ENCODE results near the gene ABHD11. TPM values are rescaled to one million over a fixed set of nuclear protein-coding genes. Genes with fewer than 3 reads are reported as not detected.

The ABHD11 gene
- total RNA-seq, 4 donors from 2014 or later: 4.4 to 14.1 (median 7.7) TPM

- Histone ChIP-seq H3K9me3 (no peaks in the 10 kb centered on the region), H3K4me1 (no peaks in the 10 kb centered on the region), H3K27ac (no peak overlapping the region), H3K27me3 (no peaks in the 10 kb centered on the region), H3K4me3 (no peak overlapping the region), H3K36me3 (no peaks in the 10 kb centered on the region)
- peak in 1 of 2 donors; percentile 27 for DNase-seq
- intact Hi-C loops (cut with DNase I; ENCODE audit: low total_unique reads): no loop called here
- no peak for TF ChIP-seq POLR2A (IDR thresholded peaks at IDR 0.05)
Measured at GRCh38 chr7:73742753-73743641, 4.4 kb upstream of the ABHD11 start.

DNA sequence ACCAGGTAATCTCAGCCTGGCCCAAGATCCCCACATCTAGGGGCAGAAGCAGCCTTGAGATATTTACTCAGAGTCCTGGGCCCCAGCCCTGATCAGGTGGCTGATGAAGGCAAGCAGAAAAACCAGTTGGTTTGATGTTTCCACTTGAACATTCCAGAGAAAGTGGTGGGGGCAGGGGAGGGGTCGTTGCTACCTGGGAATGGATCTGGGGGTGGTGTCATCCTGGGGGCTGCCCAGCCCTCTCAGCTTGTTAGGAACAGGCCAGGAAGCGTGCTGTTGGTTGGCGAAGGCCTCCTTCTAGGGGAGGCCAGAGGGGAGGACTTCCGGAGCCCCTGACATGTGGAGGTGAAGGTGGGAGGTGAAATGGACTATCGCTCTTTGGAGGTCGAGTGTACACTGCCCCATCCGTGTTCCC lies 3.7 kb upstream of the ABHD11 start:
- H3K4me1 ChIP-seq: peaks cover 0 to 3% of the 10 kb centered on the region in 2 donors
- no peaks in the 10 kb centered on the region for H3K27me3 ChIP-seq
- no peak overlapping the region for H3K27ac ChIP-seq
- no peak for TF ChIP-seq POLR2A (IDR thresholded peaks at IDR 0.05)
- TF ChIP-seq, protein P1, sequence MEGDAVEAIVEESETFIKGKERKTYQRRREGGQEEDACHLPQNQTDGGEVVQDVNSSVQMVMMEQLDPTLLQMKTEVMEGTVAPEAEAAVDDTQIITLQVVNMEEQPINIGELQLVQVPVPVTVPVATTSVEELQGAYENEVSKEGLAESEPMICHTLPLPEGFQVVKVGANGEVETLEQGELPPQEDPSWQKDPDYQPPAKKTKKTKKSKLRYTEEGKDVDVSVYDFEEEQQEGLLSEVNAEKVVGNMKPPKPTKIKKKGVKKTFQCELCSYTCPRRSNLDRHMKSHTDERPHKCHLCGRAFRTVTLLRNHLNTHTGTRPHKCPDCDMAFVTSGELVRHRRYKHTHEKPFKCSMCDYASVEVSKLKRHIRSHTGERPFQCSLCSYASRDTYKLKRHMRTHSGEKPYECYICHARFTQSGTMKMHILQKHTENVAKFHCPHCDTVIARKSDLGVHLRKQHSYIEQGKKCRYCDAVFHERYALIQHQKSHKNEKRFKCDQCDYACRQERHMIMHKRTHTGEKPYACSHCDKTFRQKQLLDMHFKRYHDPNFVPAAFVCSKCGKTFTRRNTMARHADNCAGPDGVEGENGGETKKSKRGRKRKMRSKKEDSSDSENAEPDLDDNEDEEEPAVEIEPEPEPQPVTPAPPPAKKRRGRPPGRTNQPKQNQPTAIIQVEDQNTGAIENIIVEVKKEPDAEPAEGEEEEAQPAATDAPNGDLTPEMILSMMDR (IDR thresholded peaks at IDR 0.05): no peak
- no peak overlapping the region for H3K4me3 ChIP-seq
- DNase-seq: no peak
- intact Hi-C loops (cut with DNase I; ENCODE audit: low total_unique reads): no loop called here
- H3K9me3 ChIP-seq: no peaks in the 10 kb centered on the region
- no peaks in the 10 kb centered on the region for H3K36me3 ChIP-seq

DNA sequence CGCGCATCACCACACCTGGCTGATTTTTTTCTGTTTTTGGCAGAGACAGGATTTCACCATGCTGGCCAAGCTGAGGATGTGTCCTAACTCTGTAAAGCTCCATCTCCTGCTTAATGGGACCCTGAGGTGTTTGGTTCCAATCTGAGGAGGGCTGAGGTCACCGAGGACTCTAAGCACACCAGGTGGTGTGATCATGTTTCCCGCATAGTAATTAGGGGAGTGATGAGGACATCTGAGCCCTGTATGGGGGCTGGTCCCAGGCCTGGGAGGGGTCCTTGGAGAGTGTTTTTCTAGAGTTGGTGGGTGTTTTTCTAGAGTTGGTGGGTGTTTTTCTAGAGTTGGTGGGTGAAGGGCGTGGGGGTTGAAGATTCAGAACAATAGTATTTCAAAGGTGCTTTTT lies 3.0 kb upstream of the ABHD11 start:
- TF ChIP-seq POLR2A (IDR thresholded peaks at IDR 0.05): no peak
- TF ChIP-seq, protein P1 (IDR thresholded peaks at IDR 0.05): no peak
- no peaks in the 10 kb centered on the region for H3K36me3 ChIP-seq
- H3K4me3 ChIP-seq: no peak overlapping the region
- H3K4me1 ChIP-seq: peaks cover 0 to 3% of the 10 kb centered on the region in 2 donors
- intact Hi-C loops (cut with DNase I; ENCODE audit: low total_unique reads): no loop called here
- no peaks in the 10 kb centered on the region for H3K27me3 ChIP-seq
- no peak for DNase-seq
- H3K9me3 ChIP-seq: no peaks in the 10 kb centered on the region
- no peak overlapping the region for H3K27ac ChIP-seq

GRCh38 chr7:73740771-73741170 lies 2.2 kb upstream of the ABHD11 start:
- no peaks in the 10 kb centered on the region for H3K27me3 ChIP-seq
- DNase-seq: peak in 1 of 2 donors; percentile 31
- H3K36me3 ChIP-seq: no peaks in the 10 kb centered on the region
- no peak overlapping the region for H3K4me3 ChIP-seq
- H3K27ac ChIP-seq: no peak overlapping the region
- no peaks in the 10 kb centered on the region for H3K9me3 ChIP-seq
- peaks cover 0 to 3% of the 10 kb centered on the region in 2 donors for H3K4me1 ChIP-seq
- TF ChIP-seq POLR2A (IDR thresholded peaks at IDR 0.05): no peak
- TF ChIP-seq, protein P1 (IDR thresholded peaks at IDR 0.05): no peak
- intact Hi-C loops (cut with DNase I; ENCODE audit: low total_unique reads): no loop called here

DNA sequence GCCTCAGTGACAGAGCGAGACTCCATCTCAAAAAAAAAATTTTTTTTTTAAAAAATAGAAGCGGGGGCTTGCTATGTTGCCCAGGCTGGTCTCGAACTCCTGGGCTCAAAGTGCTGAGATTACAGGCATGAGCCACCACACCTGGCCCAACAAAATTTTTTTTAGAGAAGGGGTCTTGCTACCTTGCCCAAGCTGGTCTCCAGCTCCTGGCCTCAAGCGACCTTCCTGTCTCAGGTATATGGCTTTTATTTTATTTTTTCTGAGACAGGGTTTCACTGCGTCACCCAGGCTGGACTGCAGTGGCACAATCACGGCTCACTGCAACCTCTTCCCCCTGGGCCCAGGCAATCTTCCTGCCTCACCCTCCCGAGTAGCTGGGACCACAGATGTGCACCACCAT lies 1.6 kb upstream of the ABHD11 start:
- intact Hi-C loops (cut with DNase I; ENCODE audit: low total_unique reads): no loop called here
- TF ChIP-seq POLR2A (IDR thresholded peaks at IDR 0.05): no peak
- TF ChIP-seq, protein P1 (IDR thresholded peaks at IDR 0.05): no peak
- Histone ChIP-seq H3K27ac (no peak overlapping the region), H3K27me3 (no peaks in the 10 kb centered on the region), H3K4me3 (no peak overlapping the region), H3K36me3 (no peaks in the 10 kb centered on the region), H3K9me3 (no peaks in the 10 kb centered on the region), H3K4me1 (peaks cover 0 to 3% of the 10 kb centered on the region in 2 donors)
- no peak for DNase-seq

Data from uterus (tissue), 4 donors.